ENCODE data around the gene SLC10A7.

- TF ChIP-seq YY1 (IDR thresholded peaks at IDR 0.05; ENCODE audit: insufficient read depth, insufficient read length): no peak
- TF ChIP-seq SUZ12 (IDR thresholded peaks at IDR 0.05; ENCODE audit: extremely low read depth, insufficient read depth, insufficient read length): no peak
- no peak for TF ChIP-seq ZNF274 (IDR thresholded peaks at IDR 0.05; ENCODE audit: low read depth, low read length)
Observed at GRCh38 chr4:146302822-146303221, 218.9 kb downstream of the SLC10A7 start.
